NCI-H226 (cell line): ENCODE data around the gene HIVEP1.

Experiments used
- DNase-seq: peaks from one replicate; pipeline ENCODE4 v3.0.0-alpha.2; 2015

Gene HIVEP1

DNA sequence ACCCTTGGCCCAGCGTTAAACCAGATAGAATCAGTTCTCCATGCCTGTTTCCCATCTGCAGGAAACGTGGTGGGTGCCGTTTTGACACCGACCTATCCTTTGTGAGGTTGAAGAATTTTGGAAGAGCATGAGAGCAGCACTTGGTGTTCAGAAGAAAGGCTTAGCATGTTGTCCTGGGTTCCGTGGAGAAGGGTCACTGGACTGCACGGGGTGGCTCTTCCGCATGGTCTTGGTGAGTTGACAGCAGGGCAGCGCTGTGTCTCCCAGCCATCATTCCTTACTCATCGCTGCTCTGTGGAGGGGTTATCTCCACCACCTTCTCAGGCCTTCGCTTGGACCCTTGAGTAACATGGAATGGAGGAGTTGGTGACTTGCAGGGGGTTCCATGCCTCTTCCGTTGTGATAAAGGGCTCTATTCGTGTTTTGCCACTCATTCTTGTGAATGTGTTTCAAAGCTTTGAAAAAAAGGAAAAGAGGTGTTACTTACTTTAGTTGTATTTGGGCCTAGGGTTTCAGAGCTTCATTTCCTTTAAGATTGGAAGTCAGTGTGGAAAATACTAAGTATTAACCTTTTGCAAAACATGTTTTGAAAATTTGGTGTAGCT, 8.2 kb downstream of the HIVEP1 start:
- no peak for DNase-seq

- no peak for DNase-seq
Measured at GRCh38 chr6:12022481-12022880, 10.4 kb downstream of the HIVEP1 start.

DNA sequence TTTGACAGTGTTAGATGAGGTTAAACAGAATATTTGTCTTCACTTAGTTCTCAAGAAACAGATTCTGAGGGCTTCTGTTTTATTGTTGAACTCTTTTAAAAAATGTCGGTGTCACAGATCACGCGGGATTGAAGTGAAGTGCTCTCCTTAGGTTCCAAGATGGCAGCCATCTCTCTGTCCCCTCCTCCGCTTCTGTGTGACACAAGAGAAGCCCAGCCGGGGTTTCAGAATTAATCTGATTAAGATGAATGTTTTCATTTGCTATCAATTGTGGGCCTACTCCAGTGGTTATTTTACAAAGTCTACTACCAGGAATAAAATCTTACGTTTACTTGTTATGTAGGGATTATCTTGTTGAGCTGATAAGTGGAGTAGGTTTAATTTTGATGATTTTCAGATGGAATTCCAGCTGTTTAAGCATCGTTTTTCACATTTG, 10.9 kb downstream of the HIVEP1 start:
- no peak for DNase-seq

DNA sequence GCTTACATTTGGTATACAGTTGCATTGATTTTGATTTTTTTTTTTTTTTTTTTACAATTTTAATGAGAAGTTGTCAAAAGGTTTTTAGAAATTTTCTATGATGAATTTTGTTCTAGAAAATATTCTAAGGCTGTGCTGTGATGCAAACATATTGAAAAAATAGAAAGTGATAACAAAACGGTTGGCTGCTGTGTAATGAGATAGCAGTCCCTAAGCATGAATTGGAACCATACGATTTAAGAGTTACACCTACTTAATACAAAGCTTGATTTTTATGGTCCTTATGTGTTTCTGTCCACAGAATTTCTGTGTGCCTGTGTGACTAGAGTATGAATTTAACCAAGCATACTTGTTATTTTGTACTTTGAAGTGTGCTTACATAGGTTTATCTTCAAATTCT, 12.1 kb downstream of the HIVEP1 start:
- DNase-seq, result no peak

DNA sequence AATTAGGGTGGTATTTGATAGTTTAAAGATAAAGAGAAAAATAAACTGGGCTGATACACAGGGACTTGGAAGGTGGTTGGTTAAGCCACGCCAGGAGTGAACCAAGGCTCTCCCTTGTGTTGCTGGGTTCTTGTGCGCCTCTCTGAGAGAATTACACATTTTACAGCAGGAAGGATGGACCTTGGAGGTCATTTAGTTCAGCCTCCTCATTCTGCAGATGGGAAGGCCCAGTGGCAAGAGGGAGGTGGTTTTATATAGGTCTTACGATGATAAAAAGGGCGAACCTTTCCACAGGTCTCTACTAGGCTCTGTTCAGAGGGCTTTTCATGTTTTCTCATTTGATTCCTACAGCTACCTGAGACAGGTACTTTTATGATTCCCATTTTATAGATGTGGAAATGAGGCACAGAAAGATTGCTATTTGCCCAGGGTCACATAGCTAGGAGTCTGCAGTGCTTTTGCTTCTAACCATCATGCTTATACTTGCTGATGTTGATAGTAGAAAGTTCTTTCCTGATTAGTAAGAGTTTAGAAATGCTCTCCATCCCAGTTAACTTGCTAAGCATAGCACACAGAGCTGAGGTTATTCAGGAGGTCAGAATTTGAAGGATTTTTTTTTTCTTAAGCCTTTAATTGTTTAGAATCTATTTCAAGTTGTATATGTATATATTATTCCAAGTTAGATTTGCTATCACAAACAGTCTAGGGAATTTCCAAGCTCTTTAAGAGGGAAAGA, 12.8 kb downstream of the HIVEP1 start:
- DNase-seq, result peak; percentile 66

GRCh38 chr6:12026120-12026519, 14.0 kb downstream of the HIVEP1 start:
- DNase-seq, result peak; percentile 73

DNA sequence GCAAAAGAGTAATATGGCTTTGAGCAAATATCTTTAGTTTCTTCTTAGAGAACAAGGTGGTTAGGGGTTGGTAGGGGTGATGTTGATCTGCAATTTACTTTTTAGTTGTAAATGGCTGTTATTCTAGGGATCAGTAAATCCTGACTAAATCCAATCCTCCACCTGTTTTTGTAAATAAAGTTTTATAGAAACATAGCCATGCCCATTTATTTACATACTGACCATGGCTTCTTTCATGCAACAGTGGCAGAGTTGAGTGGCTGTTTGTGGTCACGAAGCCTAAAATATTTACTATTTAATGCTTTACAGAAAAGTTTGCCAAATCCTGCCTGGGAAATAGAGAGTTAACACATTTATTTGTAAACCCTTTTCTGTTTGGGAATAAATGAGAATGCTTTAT, 14.7 kb downstream of the HIVEP1 start:
- no peak for DNase-seq

GRCh38 chr6:12028213-12028612, 16.1 kb downstream of the HIVEP1 start:
- no peak for DNase-seq

DNA sequence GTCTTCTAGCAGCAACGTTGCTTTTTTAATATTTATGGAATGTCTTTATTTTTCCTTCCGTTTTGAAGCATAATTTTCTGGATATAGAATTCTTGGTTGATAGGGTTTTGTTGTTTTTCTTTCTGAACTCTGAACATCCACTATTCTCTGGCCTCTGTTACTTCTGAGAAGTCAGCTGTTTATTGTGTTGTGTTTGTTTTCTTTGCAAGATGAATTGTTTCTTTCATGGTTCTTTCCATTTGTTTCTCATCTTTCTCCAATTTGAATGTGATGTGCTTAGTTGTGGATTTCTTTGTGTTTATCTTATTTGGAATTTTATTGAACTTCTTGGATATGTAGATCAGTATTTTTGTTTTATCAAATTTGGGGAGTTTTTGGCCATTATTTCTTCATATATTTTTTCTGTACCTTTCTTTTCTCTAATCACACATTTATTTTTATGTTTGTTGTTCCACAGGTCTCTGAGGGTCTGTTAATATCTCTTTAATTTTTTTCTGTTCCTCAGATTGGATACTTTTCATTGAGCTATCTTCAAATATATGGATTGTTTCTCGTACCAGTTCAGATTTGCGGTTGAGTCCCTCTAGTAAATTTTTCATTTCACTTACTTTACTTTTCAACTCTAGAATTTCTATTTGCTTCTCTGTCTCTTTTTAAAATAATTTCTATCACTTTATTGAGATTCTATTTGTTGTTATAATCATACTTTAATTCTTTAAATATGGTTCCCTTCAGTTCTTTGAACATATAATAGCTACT, 18.0 kb downstream of the HIVEP1 start:
- DNase-seq, result no peak

DNA sequence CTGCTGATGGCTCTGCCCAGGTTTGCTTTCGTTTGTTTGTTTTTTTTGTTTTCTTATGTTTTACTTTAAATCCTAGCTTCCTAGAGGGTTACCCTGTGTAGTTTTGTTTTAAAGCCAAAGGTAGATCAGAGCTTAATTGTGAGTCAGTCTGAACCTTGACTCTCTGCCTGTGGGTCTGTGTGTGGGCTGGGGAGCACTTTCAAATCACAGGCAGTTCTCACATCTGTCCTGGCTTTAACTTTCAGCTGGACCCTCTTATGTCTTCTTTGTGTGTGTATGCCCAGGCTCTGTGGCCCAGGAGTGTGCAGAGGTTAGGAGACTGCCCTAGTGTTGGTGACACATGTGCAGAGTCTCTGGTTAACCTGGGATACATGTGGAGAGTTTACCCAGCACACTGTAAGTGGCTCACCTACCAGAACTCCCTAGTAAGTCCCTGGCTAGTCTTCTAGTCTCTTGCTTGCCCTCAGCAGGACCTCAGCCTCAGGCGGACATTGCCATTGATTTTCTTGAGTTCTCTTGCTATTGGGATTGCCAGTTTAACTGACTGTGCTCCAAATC, 19.0 kb downstream of the HIVEP1 start:
- no peak for DNase-seq

DNA sequence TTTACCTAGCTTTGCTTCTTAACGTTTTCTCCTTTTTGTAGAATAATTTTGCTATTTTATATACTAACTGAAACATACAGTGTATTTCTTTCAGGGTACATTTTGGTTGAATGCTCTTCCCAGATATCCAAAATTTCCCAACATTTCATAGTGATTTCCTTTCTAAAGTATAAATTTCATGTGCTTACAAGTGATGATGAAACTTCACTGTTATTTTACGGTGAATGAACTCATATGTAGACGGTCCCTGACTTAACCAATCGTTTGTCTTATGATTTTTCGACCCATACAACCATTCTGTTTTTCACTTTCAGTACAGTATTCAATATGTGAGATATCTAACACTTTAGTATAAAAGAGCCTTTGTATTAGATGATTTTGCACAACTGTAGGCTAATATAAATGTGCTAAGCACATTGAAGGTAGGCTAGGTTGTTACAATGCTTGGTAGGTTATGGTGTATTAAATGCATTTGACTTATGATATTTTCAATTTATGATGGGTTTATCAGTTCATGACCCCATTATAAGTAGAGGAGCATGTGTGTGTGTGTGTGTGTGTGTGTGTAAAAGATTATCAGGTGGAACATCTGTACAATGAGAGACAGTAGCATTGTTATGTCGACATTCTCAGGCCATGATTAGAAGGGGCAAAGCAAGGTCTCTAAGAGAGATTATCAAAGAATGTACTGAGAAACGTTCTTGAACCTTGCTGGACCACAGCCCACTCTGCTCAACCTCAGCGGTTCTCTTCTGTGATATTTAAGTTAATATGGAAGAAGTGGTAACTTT, 20.9 kb downstream of the HIVEP1 start:
- no peak for DNase-seq

- peak; percentile 70 for DNase-seq
Measured at GRCh38 chr6:12033770-12034169, 21.7 kb downstream of the HIVEP1 start.

- DNase-seq, result no peak
Measured at GRCh38 chr6:12034349-12034748, 22.2 kb downstream of the HIVEP1 start.

- DNase-seq, result peak; percentile 7
Measured at GRCh38 chr6:12034837-12035236, 22.7 kb downstream of the HIVEP1 start.

DNA sequence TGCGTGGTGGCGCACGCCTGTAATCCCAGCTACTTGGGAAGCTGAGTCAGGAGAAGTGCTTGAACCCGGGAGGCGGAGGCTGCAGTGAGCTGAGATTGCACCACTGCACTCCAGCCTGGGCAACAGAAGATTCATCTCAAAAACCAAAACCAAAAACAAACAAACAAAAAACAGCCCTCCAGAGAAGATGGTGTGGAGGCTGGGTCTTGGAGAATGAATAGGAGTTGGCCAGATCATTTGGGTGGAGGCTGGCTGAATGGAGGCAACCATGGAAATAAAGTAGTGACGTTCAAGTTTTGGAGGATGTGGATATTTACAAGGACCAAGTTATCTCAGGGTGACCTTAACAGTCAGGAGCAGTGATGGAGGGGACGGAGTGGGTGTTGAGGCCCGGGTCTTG, 24.7 kb downstream of the HIVEP1 start:
- DNase-seq, result no peak

DNA sequence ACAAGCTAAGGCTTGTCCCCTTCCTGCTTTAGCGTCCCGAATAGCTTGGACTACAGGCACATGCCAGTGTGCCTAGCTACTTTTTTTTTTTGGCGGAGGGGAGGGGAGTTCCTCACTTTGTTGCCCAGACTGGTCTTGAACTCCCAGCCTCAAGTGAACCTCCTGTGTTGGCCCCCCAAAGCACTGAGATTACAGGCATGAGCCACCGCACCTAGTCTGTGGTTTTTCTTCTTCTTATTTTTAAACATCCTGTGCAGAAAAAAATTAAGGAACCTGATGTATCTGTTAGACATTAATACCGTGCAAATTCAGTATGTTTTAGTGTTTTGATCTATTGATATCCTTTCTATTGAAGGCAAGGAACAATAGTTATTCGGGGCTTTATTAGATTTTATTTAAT, 25.7 kb downstream of the HIVEP1 start:
- no peak for DNase-seq

- DNase-seq, result no peak
Measured at GRCh38 chr6:12039540-12040459, 27.7 kb downstream of the HIVEP1 start.

DNA sequence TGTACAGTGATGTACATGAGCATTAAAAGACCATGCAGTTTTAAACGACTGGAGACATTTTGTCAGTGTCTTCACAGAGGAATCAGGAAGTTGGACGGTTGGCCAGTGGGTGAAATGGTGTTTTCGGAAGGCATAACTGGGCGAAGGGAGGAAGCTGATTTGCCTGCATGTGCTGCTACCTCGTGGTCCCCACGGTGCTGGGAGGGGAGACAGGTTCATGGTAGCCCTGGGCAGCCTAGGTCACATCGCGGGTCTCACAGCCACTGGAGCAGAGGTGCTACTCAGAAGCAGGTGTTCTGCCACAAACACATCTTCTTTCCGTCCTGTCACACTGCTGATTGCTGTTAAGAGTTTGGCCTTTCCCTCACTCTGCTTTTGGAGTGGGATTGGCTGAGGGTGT, 35.2 kb downstream of the HIVEP1 start:
- no peak for DNase-seq

- no peak for DNase-seq
Measured at GRCh38 chr6:12047792-12048432, 35.8 kb downstream of the HIVEP1 start.

DNA sequence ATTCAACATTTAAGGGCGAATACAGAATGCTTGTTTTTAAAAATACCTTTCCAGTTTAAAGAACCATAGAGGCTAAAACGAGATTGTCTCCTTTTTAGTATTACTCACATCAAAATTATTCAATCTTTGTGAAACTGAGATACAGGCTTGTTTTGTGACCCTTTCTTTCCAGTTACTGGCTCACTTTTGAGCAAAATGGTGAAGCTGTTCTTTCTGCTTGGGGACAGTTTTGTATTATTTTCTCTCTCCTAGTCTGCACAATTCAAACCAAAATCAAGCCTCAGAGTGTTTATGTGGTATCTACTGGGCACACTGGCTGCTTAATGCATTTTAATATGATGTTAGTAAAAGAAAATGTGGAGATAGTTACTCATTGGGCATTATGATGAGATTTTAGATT, 36.5 kb downstream of the HIVEP1 start:
- DNase-seq, result no peak

- no peak for DNase-seq
Measured at GRCh38 chr6:12049165-12049564, 37.1 kb downstream of the HIVEP1 start.
